GM12865 (cell line): Measurements from ENCODE around the gene RHBDD2.

ENCODE experiments used
- DNase-seq: peaks from one replicate; pipeline ENCODE4 v3.0.0; 2010; ENCODE audit warnings: low read depth
- H3K4me3 ChIP-seq: 2 replicates; pipeline ENCODE4 v1.5.1; 2011; ENCODE audit warnings: mild to moderate bottlenecking, low read depth, low read length, control low read depth
- TF ChIP-seq, protein P1 (sequence below): IDR thresholded peaks from 2 replicates; pipeline ENCODE4 v1.5.1; 2011; ENCODE audit warnings: low read length, control low read depth, low read depth, inconsistent platforms; ENCODE audit not compliant: insufficient read depth; ENCODE audit errors: missing control alignments

The RHBDD2 gene

DNA sequence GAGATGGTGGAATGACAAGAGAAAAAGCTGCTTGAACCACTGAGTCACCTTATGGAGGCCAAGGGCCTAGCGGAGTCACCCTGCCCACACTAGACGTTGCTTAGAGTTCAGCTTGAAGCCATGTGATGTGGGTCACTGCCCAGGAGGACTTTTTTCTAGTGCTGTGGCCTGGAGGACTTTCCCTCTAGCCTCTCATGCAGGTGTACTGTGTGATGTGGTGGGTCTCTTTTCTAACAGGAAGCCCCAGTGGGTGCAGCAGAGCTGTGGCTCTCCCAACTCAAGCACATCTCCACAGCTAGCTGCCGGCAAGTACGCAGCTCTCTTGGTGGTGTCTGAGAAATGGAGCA lies 49.7 kb downstream of the RHBDD2 start:
- no peak overlapping the region for H3K4me3 ChIP-seq
- peak; percentile 87 for DNase-seq
- TF ChIP-seq, protein P1, sequence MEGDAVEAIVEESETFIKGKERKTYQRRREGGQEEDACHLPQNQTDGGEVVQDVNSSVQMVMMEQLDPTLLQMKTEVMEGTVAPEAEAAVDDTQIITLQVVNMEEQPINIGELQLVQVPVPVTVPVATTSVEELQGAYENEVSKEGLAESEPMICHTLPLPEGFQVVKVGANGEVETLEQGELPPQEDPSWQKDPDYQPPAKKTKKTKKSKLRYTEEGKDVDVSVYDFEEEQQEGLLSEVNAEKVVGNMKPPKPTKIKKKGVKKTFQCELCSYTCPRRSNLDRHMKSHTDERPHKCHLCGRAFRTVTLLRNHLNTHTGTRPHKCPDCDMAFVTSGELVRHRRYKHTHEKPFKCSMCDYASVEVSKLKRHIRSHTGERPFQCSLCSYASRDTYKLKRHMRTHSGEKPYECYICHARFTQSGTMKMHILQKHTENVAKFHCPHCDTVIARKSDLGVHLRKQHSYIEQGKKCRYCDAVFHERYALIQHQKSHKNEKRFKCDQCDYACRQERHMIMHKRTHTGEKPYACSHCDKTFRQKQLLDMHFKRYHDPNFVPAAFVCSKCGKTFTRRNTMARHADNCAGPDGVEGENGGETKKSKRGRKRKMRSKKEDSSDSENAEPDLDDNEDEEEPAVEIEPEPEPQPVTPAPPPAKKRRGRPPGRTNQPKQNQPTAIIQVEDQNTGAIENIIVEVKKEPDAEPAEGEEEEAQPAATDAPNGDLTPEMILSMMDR: no peak

DNA sequence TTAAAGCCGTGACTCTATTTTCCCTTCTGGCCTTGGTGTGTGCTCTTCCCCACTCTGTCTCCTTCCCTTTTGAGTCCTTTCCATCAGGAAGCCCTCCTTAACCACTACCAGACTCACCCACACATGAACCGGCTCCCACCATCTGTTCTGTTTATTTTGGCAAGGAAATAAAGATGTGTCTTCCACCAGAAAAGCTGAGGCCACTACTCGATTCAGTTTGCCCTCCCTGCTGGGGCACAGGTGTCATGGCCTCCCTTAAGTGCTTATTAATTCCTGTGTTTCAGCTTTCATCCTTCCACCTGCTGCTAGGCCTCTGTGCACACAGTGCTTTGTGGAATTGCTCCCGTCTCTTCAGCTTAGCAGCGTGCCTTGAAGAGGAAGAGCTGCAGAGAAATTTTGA lies 52.8 kb downstream of the RHBDD2 start:
- H3K4me3 ChIP-seq: no peak overlapping the region
- no peak for DNase-seq
- TF ChIP-seq, protein P1: no peak

DNA sequence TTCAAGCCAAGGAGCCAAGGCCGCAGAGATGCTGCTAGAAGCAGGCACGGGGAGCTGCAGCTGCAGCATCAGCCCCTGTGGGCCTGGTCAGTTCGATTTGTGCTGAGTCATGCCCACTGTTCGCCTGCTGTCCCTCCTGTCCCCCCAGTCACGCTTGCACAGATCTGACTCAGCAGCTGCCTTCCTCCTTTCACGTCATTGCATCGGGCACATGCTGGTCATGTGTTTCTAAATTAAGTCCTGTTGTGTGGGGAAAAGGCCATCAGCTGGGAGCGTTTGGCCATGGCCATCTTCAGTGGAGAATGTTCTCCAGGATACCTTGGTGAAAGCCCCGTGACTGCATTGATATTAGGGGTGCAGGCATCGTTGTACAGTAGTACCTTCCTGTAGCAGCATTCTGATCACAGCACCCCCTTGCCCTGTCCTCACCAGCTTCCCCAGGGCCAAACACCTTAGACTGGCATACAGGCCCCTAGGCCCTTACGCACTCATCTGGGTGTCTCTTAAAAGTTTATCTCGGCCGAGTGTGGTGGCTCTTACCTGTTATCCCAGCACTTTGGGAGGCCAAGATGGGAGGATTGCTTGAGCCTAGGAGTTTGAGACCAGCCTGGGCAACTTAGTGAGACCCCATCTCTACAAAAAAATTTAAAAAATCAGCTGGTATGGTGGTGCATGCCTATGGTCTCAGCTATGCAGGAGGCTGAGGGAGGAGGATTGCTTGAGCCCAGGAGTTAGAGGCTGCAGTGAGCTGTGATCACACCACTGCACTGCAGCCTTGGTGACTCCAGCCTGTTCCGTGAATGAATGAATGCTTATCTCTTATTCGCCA lies 59.3 kb downstream of the RHBDD2 start:
- DNase-seq: no peak

More for the DNA sequence above, 59.3 kb downstream of the RHBDD2 start:
- TF ChIP-seq, protein P1: no peak
- H3K4me3 ChIP-seq: no peak overlapping the region
